ENCODE measurements around the gene JMJD1C.
"Not testable (repeated sequence)": the region's sequence is repeated elsewhere in the genome, so short reads cannot be mapped to it uniquely, and the experiment has no call there.

Gene JMJD1C

DNA sequence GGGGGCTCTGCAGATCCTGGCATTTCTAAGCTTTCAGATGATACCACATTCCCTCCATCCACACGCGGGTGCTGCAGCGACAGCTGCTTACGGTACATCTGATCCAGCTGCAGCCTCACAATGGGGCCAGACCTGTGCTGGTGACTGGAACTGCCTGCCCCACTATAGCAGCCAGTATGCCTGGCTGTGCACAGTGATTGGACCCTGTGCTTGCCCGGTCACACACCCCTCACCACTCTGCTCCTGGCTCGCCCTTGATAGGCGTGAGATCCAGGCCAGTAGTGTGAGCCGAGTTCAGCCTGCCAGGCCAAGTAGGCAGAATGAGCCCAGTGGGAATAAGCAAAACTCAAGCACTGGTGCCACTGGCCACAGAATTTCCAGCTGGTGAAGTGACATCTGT, 167.8 kb downstream of the JMJD1C start:
- no peak overlapping the region for H3K4me3 ChIP-seq (ENCODE audit: low read depth, low read length)
- TF ChIP-seq CTCF (IDR thresholded peaks at IDR 0.05; ENCODE audit: low read depth, low read length) = no peak

GRCh38 chr10:63294781-63295180, 171.0 kb downstream of the JMJD1C start:
- no peak overlapping the region for H3K4me3 ChIP-seq (ENCODE audit: low read depth, low read length)
- TF ChIP-seq CTCF (IDR thresholded peaks at IDR 0.05; ENCODE audit: low read depth, low read length) = no peak

- H3K4me3 ChIP-seq (ENCODE audit: low read depth, low read length) = not testable (repeated sequence)
Observed at GRCh38 chr10:63292847-63293246, 172.9 kb downstream of the JMJD1C start.

DNA sequence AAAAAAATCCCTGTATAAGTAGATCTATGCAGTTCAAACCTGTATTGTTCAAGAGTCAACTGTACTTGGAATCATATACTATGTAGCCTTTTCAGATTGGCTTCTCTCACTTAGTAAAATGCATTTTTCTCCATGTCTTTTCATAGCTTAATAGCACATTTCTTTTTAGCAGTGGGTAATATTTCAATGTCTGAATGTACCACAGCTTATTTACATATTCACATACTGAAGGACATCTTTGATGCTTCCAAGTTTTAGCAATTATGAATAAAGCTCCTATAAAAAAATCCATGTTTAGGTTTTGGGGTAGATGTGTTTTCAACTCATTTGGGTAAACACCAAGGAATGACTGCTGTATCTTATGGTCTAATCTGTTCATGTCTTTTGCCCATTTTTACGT, 177.6 kb downstream of the JMJD1C start:
- no peak for TF ChIP-seq CTCF (IDR thresholded peaks at IDR 0.05; ENCODE audit: low read depth, low read length)
- H3K4me3 ChIP-seq (ENCODE audit: low read depth, low read length) = no peak overlapping the region

DNA sequence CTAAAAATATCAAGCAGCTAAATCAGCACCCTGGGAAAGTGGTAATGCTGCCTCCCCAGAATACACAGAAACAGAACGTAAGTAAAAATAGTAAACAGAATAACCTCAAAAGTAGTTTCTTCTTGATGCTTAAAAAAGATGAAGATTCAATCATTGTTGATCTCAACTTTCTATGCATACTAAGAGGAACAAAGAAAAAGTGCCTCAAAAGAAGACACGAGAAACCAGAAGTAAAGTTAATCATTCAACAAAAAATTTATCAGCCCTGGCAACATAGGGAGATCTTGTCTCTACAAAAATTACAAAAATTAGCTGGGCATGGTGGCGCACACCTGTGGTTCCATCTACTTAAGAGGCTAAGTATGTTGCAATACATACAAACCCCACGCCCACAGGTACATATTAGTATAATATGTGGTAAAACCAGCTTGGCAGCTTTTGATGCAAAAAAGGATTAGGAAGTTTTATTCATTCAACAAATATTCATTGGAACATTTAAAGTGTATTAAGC, 179.0 kb downstream of the JMJD1C start:
- no peak overlapping the region for H3K4me3 ChIP-seq (ENCODE audit: low read depth, low read length)
- TF ChIP-seq CTCF (IDR thresholded peaks at IDR 0.05; ENCODE audit: low read depth, low read length) = no peak

GRCh38 chr10:63286340-63286739, 179.4 kb downstream of the JMJD1C start:
- no peak overlapping the region for H3K4me3 ChIP-seq (ENCODE audit: low read depth, low read length)
- TF ChIP-seq CTCF (IDR thresholded peaks at IDR 0.05; ENCODE audit: low read depth, low read length) = no peak

DNA sequence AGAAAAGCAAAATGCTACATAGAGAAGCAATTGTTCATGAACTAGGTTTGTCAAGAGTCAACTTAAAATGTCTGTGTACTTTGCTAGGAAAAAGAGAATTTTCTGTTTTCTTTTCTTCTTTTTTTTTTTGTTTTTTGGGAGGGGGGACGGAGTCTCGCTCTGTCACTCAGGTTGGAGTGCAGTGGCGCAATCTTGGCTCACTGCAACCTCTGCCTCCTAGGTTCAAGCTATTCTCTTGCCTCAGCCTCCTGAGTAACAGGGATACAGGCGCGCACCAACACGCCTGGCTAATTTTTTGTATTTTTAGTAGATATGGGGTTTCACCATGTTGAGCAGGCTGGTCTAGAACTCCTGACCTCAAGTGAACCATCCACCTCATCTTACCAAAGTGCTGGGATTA, 181.9 kb downstream of the JMJD1C start:
- not testable (repeated sequence) for H3K4me3 ChIP-seq (ENCODE audit: low read depth, low read length)

DNA sequence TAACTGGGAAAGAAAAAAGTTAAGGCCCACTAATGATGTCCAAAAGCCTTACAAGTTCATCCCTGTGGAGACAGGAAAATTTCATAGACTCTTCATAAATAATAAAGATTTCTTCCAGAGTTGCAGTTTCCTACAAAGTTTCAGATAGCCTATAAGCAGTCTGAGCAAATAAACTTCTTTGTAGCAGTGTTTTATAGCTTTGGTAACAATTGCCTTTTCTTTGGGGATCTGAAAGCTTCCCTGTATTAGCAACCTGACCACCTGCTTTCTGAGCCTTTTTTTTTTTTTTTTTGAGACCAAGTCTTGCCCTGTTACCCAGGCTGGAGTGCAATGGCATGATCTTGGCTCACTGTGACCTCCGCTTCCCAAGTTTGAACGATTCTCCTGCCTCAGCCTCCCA, 182.7 kb downstream of the JMJD1C start:
- no peak for TF ChIP-seq CTCF (IDR thresholded peaks at IDR 0.05; ENCODE audit: low read depth, low read length)
- H3K4me3 ChIP-seq (ENCODE audit: low read depth, low read length) = no peak overlapping the region
